HFF-Myc (cell line): ENCODE data around the gene DHPS.
"Not testable (repeated sequence)": the region's sequence is repeated elsewhere in the genome, so short reads cannot be mapped to it uniquely, and the experiment has no call there.

Experiments used
- DNase-seq: peaks from one replicate; pipeline ENCODE4 v3.0.0-alpha.2; 2011; ENCODE audit warnings: low read depth; ENCODE audit errors: extremely low read depth
- H3K4me3 ChIP-seq: replicated peaks from 2 replicates; pipeline ENCODE4 v1.5.1; 2011; ENCODE audit warnings: low read depth, mild to moderate bottlenecking, control low read depth, low read length
- TF ChIP-seq, protein P1 (sequence below): IDR thresholded peaks from 2 replicates; pipeline ENCODE4 v1.5.1; 2012; ENCODE audit warnings: mild to moderate bottlenecking, low read depth, low read length, control low read depth; ENCODE audit errors: missing control alignments

Gene DHPS

DNA sequence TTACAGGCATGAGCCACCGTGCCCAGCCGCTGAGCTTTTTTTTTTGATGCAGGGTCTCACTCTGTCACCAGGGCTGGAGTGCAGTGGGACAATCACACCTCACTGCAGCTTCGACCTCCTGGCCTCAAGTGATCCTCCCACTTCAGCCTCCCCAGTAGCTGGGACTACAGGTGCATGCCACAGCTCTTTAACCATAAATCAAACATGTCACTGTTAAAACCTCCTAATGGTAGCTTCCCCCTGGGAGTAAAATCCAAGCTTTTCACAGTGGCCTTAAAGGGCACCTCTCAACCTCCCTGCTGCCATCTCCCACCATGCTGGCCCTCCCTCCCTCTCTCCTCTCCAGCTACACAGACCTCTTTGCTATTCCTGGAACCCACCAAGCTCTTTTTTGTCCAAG lies 4.2 kb upstream of the DHPS start:
- DNase-seq = no peak
- TF ChIP-seq, protein P1, sequence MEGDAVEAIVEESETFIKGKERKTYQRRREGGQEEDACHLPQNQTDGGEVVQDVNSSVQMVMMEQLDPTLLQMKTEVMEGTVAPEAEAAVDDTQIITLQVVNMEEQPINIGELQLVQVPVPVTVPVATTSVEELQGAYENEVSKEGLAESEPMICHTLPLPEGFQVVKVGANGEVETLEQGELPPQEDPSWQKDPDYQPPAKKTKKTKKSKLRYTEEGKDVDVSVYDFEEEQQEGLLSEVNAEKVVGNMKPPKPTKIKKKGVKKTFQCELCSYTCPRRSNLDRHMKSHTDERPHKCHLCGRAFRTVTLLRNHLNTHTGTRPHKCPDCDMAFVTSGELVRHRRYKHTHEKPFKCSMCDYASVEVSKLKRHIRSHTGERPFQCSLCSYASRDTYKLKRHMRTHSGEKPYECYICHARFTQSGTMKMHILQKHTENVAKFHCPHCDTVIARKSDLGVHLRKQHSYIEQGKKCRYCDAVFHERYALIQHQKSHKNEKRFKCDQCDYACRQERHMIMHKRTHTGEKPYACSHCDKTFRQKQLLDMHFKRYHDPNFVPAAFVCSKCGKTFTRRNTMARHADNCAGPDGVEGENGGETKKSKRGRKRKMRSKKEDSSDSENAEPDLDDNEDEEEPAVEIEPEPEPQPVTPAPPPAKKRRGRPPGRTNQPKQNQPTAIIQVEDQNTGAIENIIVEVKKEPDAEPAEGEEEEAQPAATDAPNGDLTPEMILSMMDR = no peak
- H3K4me3 ChIP-seq = no peak overlapping the region

DNA sequence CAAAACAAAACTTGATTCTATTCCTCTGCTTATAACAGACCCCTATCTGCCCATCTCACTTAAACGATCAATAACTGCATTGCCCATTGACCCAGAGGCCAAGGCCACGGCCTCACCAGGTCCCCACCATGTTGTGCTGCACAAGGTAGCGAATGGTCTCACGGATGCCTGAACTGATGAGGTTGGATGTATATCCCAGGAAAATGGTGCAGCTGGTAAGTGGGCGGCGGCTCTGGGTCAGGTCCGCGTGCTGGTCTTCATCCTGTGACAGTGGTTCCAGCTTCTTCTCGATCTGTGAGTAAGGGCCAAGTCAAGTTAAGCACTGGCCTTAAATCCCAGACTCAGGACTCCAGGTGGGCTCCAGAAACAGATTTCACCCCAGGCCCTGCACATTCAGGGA lies 1.6 kb downstream of the DHPS start:
- no peak for DNase-seq
- TF ChIP-seq, protein P1 = no peak
- peak overlapping the region; percentile 89; the same call in 1 of the 2 replicates for H3K4me3 ChIP-seq

DNA sequence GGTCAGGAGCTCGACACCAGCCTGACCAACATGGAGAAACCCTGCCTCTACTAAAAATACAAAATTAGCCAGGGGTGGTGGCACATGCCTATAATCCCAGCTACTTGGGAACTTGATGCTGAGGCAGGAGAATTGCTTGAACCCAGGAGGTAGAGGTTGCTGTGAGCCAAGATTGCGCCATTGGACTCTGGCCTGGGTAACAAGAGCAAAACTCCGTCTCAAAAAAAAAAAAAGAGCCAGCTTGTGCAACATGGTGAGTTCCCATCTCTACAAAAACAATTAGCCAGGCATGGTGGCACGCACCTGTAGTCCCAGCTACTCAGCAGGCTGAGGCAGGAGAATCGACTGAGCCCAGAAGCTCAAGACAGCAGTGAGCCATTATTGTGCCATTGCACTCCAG lies 3.6 kb downstream of the DHPS start:
- not testable (repeated sequence) for DNase-seq, H3K4me3 ChIP-seq

DNA sequence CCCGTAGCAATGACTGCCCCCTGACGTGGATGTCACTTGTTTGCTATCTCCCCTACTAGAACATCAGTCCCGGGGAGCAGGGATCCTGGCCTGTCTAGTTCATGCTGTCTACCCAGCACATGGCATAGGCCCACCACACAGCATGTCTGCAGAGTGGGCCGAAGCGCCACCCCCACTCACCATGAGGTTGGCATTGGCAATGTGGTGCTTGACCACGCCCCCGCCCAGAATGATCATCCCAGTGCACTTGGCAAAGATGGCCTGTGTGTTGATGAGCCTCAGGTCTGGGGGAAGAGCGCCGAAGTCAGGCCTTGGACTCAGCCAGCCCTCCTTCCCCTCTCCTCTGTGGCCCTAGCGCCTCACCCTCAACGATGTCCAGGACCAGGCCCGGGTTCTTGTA lies 4.8 kb downstream of the DHPS start:
- no peak for DNase-seq
- TF ChIP-seq, protein P1 = no peak
- H3K4me3 ChIP-seq = no peak overlapping the region

DNA sequence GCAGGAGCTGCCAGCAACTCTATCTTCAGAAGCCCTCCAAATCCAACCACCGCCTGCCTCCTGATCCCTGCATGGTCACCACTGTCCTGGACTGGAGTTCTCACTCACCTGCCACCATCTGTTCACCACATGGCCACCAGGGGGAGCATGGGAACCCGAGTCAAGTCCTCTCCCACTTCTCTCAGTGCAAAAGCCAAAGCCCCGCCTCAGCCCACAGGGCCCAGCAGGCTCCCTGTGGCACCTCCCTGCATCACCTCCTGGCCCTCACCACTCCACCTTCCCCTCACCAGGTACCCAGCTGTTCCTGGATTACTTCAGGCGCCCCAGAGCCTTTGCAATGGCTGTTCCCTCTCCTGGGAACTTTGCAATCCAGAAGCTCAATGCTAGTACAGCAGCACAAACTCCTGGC lies 5.3 kb downstream of the DHPS start:
- TF ChIP-seq, protein P1 = peak; percentile 94
- DNase-seq = peak; percentile 67
- no peak overlapping the region for H3K4me3 ChIP-seq

DNA sequence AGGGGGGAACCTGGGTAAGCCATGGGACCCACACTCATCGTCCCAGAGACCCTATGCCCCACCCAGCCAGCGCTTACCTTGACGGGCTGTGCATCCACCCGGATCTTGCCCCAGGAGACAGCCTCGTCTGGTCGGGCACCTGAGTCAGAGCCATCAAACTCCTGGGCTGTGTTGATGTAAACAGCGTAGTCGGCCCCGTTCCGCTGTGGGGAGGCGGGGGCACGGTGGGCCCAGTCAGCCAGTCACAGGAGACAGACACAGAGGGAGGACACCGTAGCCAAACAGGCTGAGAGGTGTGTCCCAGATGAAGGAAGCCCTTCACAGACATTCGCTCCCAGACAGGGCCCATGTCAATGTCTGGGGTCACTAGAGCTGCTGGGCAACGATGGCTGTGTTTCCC lies 5.7 kb downstream of the DHPS start:
- no peak overlapping the region for H3K4me3 ChIP-seq
- DNase-seq = no peak
- TF ChIP-seq, protein P1 = no peak

DNA sequence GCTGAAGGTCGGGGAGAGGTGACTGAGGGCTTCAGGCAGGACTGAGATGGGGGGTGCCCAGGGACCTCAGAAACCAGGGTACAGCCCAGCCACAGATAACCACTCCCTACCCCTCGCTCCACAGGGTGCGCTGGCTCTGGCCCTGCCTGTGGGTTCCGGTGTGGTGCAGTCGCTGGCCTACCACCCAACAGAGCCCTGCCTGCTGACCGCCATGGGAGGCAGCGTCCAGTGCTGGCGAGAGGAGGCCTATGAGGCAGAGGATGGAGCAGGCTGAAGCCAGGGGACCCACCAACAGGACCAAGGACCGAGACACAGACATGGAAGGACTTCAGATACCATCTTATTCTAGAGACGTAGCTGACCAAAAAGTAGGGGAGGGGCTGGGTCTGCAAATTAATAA lies 6.3 kb downstream of the DHPS start:
- DNase-seq = no peak
- no peak overlapping the region for H3K4me3 ChIP-seq
- TF ChIP-seq, protein P1 = no peak

DNA sequence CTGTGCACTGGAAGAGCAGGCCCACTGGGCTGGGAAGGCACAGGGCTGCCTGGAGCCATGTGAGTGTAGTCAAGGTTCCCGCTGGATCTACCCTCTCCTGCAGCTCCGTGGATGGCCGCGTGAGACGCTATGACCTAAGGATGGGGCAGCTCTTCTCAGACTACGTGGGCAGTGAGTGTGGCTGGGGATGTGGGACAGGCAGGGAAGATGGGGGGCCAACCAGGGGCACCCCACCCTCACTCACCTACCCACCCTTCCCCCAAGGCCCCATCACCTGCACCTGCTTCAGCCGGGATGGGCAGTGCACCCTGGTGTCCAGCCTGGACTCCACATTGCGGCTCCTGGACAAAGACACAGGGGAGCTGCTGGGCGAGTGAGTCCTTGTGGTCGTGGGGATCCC lies 8.9 kb downstream of the DHPS start:
- H3K4me3 ChIP-seq = no peak overlapping the region
- TF ChIP-seq, protein P1 = no peak
- DNase-seq = no peak
